K562 (cell line): ENCODE results near the gene MYL1. TPM values are rescaled to one million over a fixed set of nuclear protein-coding genes. Genes with fewer than 3 reads are reported as not detected.

Experiments
- ATAC-seq: fragments of 200-7000 bp; cut with Tn5 transposase; 3 replicates; pipeline ENCODE4 v1.9.1; 2020; ENCODE audit warnings: moderate library complexity
- BruUV-seq: library from RNA; stranded (reverse); fragments of 400-500 nt; replicated peaks from 2 replicates; lab custom pipeline; 2021; lab: Mats Ljungman, UMichigan
- CTCF ChIA-PET: fragments of 300-600 bp; formaldehyde crosslinking; extraction: SDS; loops from one replicate; lab custom pipeline; 2021; ENCODE audit warnings: low intra/inter-chr PET ratio; lab: Yijun Ruan, JAX
- POLR2A ChIA-PET: fragments of 300-600, 350-650 bp; sonication (Branson Sonifier 250); formaldehyde crosslinking; extraction: SDS; loops from one replicate; lab custom pipeline; 2021; ENCODE audit warnings: antibody characterized with exemption, inconsistent platforms; lab: Yijun Ruan, JAX
- DNase-seq, 4 experiments: peaks; one replicate each; pipeline versions ENCODE4 v3.0.0 to v3.0.0-alpha.2; 2011 to 2018; ENCODE audit warnings: low spot score in 3 of 4, mixed read lengths in 3 of 4; ENCODE audit errors: extremely low read depth in 1 of 4
- FAIRE-seq: peaks from 2 replicates; lab custom pipeline; 2011; peaks lifted over from hg19 to GRCh38; lab: Jason Lieb, UNC
- H2AFZ ChIP-seq: 2 replicates; pipeline ENCODE4 v1.6.0; 2011; ENCODE audit warnings: low read depth, low read length, control low read depth, inconsistent platforms
- H3K27ac ChIP-seq: fragments of 200-600 bp; 3 replicates; pipeline ENCODE4 v1.8.0; 2011; ENCODE audit warnings: low read depth, mild to moderate bottlenecking, control low read depth, inconsistent platforms, low read length, moderate library complexity, mixed read lengths; ENCODE audit errors: extremely low read depth
- H3K27me3 ChIP-seq, 2 experiments: fragments of 300-600 bp in 1 of 2; 2 replicates in 1 of 2; 3 replicates in 1 of 2; pipeline versions ENCODE4 v1.6.0 to v1.8.0; 2011; ENCODE audit warnings: inconsistent platforms in 2 of 2, low read length in 2 of 2, mild to moderate bottlenecking in 1 of 2, mixed read lengths in 1 of 2, moderate library complexity in 1 of 2; ENCODE audit not compliant: control insufficient read depth in 2 of 2, insufficient read depth in 2 of 2
- H3K36me3 ChIP-seq: fragments of 300-600 bp; 3 replicates; pipeline ENCODE4 v1.8.0; 2011; ENCODE audit warnings: mild to moderate bottlenecking, low read length, inconsistent platforms; ENCODE audit not compliant: control insufficient read depth, insufficient read depth
- H3K4me1 ChIP-seq, 2 experiments: fragments of 200-600 bp in 1 of 2; replicated peaks in 1 of 2; 2 replicates in 1 of 2; 3 replicates in 1 of 2; pipeline versions ENCODE4 v1.5.1 to v1.8.0; 2011; ENCODE audit warnings: inconsistent platforms in 2 of 2, low read length in 2 of 2, mild to moderate bottlenecking in 1 of 2, mixed read lengths in 1 of 2, moderate library complexity in 1 of 2; ENCODE audit not compliant: control insufficient read depth in 2 of 2, insufficient read depth in 2 of 2
- H3K4me2 ChIP-seq: 2 replicates; pipeline ENCODE4 v1.6.1; 2011; ENCODE audit warnings: low read length, control low read depth, inconsistent platforms, mixed read lengths; ENCODE audit not compliant: insufficient read depth
- H3K4me3 ChIP-seq: fragments of 200-600 bp; sonication (generic), shearing (Covaris generic); 2 replicates; pipeline ENCODE4 v1.5.1; 2016; ENCODE audit warnings: control low read depth, inconsistent platforms
- H3K79me2 ChIP-seq: fragments of 200-600 bp; 3 replicates; pipeline ENCODE4 v1.8.0; 2011; ENCODE audit warnings: low read length, inconsistent platforms; ENCODE audit not compliant: control insufficient read depth, insufficient read depth
- H3K9ac ChIP-seq, 2 experiments: 2 replicates each; pipeline versions ENCODE4 v1.6.0 to v1.6.1; 2011; ENCODE audit warnings: low read depth in 2 of 2, low read length in 2 of 2, control low read depth in 1 of 2, inconsistent platforms in 1 of 2, mild to moderate bottlenecking in 1 of 2, mixed read lengths in 1 of 2; ENCODE audit not compliant: insufficient read depth in 1 of 2
- H3K9me1 ChIP-seq: one replicate; pipeline ENCODE4 v1.6.0; 2011; ENCODE audit warnings: inconsistent platforms, mild to moderate bottlenecking, low read length, moderate library complexity; ENCODE audit not compliant: control insufficient read depth, insufficient read depth
- H3K9me3 ChIP-seq: replicated peaks from 2 replicates; pipeline ENCODE4 v1.5.1; 2011; ENCODE audit warnings: low read depth, low read length, inconsistent platforms; ENCODE audit not compliant: control insufficient read depth, insufficient read depth
- H4K20me1 ChIP-seq: replicated peaks from 2 replicates; pipeline ENCODE4 v1.6.1; 2011; ENCODE audit warnings: low read length, inconsistent platforms, mixed read lengths; ENCODE audit not compliant: control insufficient read depth, insufficient read depth
- ATF6 ChIP-seq: sonication (generic); formaldehyde crosslinking; IDR thresholded peaks from 2 replicates; pipeline ENCODE4 v1.4.0; 2020; ENCODE audit warnings: mild to moderate bottlenecking, missing genetic modification reagents
- BRCA1 ChIP-seq, 2 experiments: fragments of 450-650 bp in 1 of 2; sonication (generic) in 1 of 2; formaldehyde crosslinking in 1 of 2; IDR thresholded peaks; 2 replicates each; pipeline versions ENCODE4 v1.5.0 to v1.6.1; 2017 to 2020; ENCODE audit warnings: mild to moderate bottlenecking in 1 of 2, missing genetic modification reagents in 1 of 2
- DLX4 ChIP-seq: fragments of 250-450 bp; sonication (Bioruptor Pico); IDR thresholded peaks from 2 replicates; pipeline ENCODE4 v1.6.1; 2021; ENCODE audit warnings: mild to moderate bottlenecking
- FOXK2 ChIP-seq, 2 experiments: fragments of 450-650 bp; IDR thresholded peaks in 1 of 2; conservative IDR thresholded peaks in 1 of 2; 2 replicates each; pipeline ENCODE4 v1.6.1; 2016; ENCODE audit warnings: low read depth in 2 of 2, mild to moderate bottlenecking in 1 of 2
- HMG20B ChIP-seq: fragments of 250-450 bp; sonication (Bioruptor Pico); IDR thresholded peaks from 2 replicates; pipeline ENCODE4 v1.5.0; 2021; ENCODE audit warnings: mild to moderate bottlenecking
- ILK ChIP-seq: fragments of 450-650 bp; IDR thresholded peaks from 2 replicates; pipeline ENCODE4 v1.6.1; 2016; ENCODE audit warnings: missing genetic modification characterization, low read depth, mild to moderate bottlenecking, missing compliant biosample characterization, moderate library complexity, borderline replicate concordance
- PTBP1 ChIP-seq: fragments of 200-400 bp; formaldehyde crosslinking; IDR thresholded peaks from 2 replicates; pipeline ENCODE4 v1.6.1; 2017; ENCODE audit warnings: low read depth, low read length
- TGIF2 ChIP-seq: sonication (generic); formaldehyde crosslinking; IDR thresholded peaks from 2 replicates; pipeline ENCODE4 v1.8.1; 2022; ENCODE audit warnings: mild to moderate bottlenecking, missing genetic modification reagents, moderate library complexity
- ZNF589 ChIP-seq: fragments of 200-800 bp; sonication (Bioruptor generic); IDR thresholded peaks from 2 replicates; pipeline ENCODE4 v1.6.1; 2016; ENCODE audit warnings: low read depth, missing genetic modification characterization, missing compliant biosample characterization
- WGBS: fragments of 100-300 bp; shearing (Covaris generic); methylation state at CpG from one replicate; pipeline ENCODE4 v1.1.6; 2016; ENCODE audit warnings: low coverage, mixed read lengths; ENCODE audit not compliant: insufficient coverage; ENCODE audit errors: missing lambda C conversion rate; 5-methylcytosine and 5-hydroxymethylcytosine counted together
- in situ Hi-C: fragments of 300-500 bp; cut with MboI; formaldehyde crosslinking; loops from 4 replicates; pipeline ENCODE4 v1.15.0; 2018; ENCODE audit warnings: inconsistent platforms, mixed read lengths
- intact Hi-C: fragments of 100-400 bp; cut with micrococcal nuclease; formaldehyde crosslinking; loops from 2 replicates; pipeline ENCODE4 v1.14.2; 2022
- polyA plus RNA-seq, 8 experiments: library from polyadenylated mRNA; depleted of rRNA in 4 of 8; stranded (reverse) in 5 of 8; unstranded in 3 of 8; fragments of >200 nt; fragmentation: Nextera tagmentation in 2 of 8; fragmentation: Illumina TruSeq in 1 of 8; extraction: Ambion mirVana in 2 of 8; extraction: Trizol in 1 of 8; gene quantifications; 2 replicates each; pipeline versions ENCODE4 v1.2.1 to v1.2.3, GENCODE V29; 2011 to 2014; ENCODE audit warnings: inconsistent platforms in 1 of 8, missing spikeins in 1 of 8
- total RNA-seq, 7 experiments: library from RNA; depleted of rRNA in 6 of 7; stranded (reverse); fragments of >200 nt in 6 of 7; fragmentation: Illumina TruSeq in 2 of 7; extraction: Trizol in 2 of 7; gene quantifications; 2 replicates each; pipeline versions ENCODE4 v1.2.1 to v1.2.3, GENCODE V29; 2011 to 2021; ENCODE audit warnings: low replicate concordance in 1 of 7

MYL1 gene
- total and polyA plus RNA-seq, 9 of the 15 experiments (the other 6 are each of a cell fraction or from before 2014, with no cell fraction given), result not detected

DNA sequence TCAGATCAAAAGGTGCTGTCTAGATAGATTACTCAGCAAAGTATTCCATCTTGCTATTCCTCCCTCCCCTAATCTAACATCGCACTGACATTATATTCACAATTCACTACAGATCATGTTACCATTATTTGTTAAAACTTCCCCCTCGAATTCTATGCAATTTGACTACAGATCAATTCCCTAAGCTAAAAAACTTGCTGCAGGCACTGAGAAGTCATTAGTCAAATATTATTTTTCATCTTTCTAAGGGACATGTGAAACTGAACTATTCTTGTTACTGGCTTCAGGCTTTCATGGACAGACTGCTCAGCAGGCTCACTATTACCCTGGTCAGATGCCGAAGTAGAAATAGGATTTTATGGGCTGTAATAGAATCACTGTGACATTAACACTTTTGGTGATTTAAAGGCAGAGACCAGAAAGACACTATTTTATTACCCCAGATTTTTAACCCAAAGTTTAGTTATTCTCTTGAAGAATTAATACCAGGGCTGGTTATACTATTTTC lies 15.1 kb downstream of the MYL1 start:
- no peaks in the 10 kb centered on the region for H3K27me3 ChIP-seq
- FAIRE-seq, result no peak
- H2AFZ ChIP-seq, result no peak overlapping the region
- ATAC-seq, result no peak
- intact Hi-C loops (no loop called here), in situ Hi-C loops (no loop called here)
- ChIA-PET POLR2A (no interaction called here), CTCF (no interaction called here)
- H3K9me3 ChIP-seq, result no peaks in the 10 kb centered on the region
- H4K20me1 ChIP-seq, result no peaks in the 10 kb centered on the region
- no peak overlapping the region for H3K9ac ChIP-seq
- TF ChIP-seq BRCA1 (IDR thresholded peaks at IDR 0.05) (no peak), BRCA1 (CRISPR knock-in tag; IDR thresholded peaks at IDR 0.05) (no peak), PTBP1 (no peak), ATF6 (no peak), HMG20B (CRISPR knock-in tag) (no peak), DLX4 (CRISPR knock-in tag) (no peak), TGIF2 (CRISPR knock-in tag) (no peak), ILK (tag) (no peak), FOXK2 (conservative IDR thresholded peaks at IDR 0.05 in 1 of 2, IDR thresholded peaks at IDR 0.05 in 1 of 2; ENCODE audit: low read depth in 2 of 2) (no peak), ZNF589 (CRISPR knock-in tag) (no peak)
- TF ChIP-seq, all 486 proteins: peak for 0
- Histone ChIP-seq H3K4me1 (no peaks in the 10 kb centered on the region), H3K4me2 (no peak overlapping the region), H3K79me2 (no peaks in the 10 kb centered on the region), H3K9me1 (no peaks in the 10 kb centered on the region), H3K4me3 (no peak overlapping the region), H3K27ac (no peak overlapping the region), H3K36me3 (no peaks in the 10 kb centered on the region)
- 0% methylated on average over 3 of the region's 3 CpGs for WGBS
- no peak for DNase-seq
- no TSS peak for BruUV-seq
